RPMI7951 (cell line): ENCODE results near the gene HORMAD2. TPM values are rescaled to one million over a fixed set of nuclear protein-coding genes. Genes with fewer than 3 reads are reported as not detected.

Source experiments
- DNase-seq: peaks from one replicate; pipeline ENCODE4 v3.0.0-alpha.2; 2012; ENCODE audit warnings: low read depth
- total RNA-seq: library from RNA; depleted of rRNA; stranded (reverse); fragments of >200 nt; shearing (Covaris generic); gene quantifications from 2 replicates; pipeline ENCODE4 v1.2.3, GENCODE V29; 2014

HORMAD2 gene
- total RNA-seq, 1 experiment from 2014 or later: not detected

DNA sequence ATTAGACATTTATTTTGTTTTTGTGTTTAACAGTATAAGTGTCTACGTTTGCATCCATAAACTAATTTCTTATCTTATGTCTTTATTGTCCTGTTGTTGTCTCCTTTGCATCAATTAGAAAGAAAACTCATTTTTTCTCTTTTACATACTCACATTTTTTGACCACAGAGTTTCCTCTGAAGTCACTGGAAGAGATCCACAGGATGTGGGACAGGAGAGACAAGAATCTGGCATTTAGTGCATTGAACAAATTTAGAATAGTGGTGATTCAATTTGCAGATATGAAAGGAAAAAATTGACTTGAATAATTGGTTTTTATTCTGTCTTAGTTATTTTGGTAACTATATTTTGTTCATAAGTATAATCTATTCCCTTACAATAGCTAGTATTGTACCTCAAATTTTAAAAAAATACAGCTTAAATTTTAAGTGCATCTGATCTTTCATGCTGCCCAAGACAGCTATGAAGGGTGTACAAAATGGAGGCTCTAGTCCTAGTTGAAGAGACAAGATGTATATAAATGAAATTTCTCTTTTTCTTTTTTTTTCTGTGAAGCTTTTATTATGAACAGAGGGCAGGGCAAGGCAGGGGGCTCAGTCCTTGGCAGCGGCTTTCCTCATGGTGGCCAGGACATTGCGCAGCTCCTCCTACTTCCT lies 24.4 kb downstream of the HORMAD2 start:
- DNase-seq: peak; percentile 48

DNA sequence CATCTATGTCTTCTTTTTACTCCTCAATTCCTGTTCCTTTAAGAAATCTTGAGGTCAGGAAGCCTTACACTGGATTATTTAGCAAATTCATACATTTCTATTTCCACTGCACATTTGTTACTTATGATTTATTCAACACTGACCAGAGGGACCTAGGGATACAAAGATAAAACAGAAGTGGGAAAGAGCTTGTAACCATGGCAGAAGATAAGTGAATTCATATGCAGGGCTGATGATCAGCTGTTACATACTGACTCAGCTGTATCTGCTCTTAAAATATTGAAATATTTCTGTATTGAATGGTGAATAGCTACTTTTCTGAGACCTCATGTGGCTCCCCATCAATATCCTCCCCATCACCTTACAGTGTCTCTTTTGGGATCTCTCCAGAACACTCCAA lies 25.2 kb downstream of the HORMAD2 start:
- no peak for DNase-seq

DNA sequence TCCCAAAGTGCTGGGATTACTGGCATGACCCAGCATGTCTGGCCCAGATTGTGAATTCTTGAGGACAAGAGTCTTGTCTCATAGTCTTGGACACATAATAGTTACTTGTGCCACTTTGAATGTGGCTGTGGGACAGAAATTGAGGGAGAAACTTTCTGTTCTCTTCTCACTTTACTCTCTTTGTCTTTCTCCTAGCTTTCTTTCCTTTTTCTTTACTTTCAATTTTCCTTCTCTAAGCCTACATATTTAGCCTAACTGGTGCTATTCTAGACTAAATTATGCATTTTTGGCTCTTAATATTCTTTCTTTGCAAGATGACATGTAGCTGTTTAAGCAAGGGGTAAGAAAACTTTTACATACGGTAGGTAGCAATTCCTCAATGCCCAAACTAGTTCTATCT lies 33.2 kb downstream of the HORMAD2 start:
- DNase-seq: no peak

DNA sequence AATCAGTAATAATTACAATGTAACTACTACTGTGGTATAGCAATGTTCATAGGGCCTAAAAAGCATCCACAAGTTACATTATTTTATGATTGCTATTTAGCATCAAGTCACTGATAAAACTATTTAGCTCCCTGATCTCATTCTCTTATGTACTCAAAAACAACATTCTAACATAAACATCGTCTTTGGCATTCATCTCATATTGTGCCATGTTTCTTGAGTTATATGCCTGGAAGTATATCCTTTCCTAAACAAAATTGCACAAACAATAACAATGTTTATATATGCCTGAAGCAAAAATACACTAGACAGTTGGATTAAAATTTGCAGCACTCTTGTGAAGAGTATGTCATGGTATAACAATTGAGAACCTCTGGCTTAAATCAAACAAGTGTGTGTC lies 34.1 kb downstream of the HORMAD2 start:
- DNase-seq: no peak

DNA sequence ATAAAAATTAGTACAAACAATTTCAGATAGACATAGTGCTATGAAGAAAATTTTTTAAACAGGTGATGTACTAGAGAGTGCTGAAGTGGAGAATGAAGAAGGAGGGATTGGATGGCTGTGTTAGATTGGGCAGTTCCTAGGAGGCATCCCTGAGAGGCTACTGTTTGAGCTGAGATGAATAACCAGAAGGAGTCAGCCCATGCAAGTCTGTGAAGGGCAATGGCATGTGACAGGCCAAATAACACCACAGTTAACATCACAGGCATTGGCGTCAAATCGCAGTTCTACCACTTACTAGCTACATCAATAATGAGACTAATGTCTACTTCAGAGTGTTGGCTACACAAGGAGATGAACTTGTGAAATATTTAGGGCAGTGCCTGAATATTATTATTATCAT lies 35.4 kb downstream of the HORMAD2 start:
- peak; percentile 16 for DNase-seq

DNA sequence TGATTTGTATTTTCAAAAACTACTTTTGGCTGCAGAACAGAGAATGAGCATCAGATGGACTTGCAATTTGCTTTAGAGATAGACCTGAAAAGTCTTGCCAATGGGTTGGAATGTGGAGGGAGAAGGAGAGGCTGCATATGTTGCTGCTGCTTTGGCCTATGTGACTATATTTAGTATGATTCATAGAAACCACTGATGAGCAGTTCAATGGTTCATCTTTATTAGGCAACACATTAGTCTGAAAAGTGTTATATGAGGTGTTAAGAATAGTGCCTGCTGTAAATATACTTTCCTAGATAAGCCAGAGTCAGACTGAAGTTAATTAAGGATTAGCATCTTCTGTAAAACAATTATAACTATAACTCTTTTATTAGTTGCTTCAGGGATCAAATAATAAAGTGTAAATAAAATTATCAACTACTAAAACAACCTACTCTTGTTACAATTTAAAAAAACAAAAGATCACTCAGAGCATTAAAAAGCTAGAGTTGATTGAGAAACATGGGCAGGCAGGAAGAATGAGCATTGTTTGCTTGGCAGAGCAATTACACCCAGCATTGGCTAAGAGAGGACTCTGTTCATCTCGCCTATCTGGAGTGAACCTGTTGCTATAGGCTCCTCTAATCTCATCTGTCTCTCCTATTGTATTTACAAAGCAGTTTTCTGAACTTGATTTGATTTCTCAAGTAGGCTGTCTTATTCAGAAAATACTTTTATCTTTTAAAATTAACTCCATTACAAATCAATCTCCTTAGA lies 36.3 kb downstream of the HORMAD2 start:
- peak; percentile 59 for DNase-seq

DNA sequence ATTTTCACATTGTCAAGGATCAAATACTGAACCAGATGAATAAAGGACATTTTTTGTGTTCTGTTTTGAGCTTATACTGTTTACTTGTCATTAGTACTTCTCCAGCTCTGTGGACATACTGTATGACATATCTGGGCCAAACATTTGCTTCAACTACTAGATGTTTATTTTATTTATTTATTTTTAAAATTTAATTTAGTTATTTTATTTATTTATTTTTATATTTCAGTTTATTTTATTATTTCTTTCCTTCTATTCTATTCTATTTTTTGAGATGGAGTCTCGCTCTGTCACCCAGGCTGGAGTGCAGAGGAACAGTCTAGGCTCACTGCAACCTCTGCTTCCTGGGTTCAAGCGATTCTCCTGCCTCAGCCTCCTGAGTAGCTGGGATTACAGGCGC lies 37.0 kb downstream of the HORMAD2 start:
- no peak for DNase-seq

DNA sequence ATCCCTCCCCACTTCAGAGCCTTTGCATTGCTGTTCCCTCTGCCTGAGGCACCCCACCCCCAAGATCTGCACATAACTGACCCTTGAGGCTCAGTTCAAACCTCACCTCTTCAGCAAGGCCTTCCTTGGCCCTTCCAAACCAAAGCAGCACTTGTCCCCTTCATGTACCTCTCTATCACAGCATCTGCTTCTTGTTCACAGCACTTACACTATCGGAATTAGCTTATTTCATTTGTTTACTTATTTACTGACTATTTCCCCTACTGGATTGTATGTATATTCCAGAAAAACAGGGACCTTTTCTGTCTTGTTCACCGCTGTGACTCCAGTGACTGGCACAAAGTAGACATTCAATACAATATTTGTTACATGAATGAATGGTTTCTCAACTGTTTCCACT lies 38.0 kb downstream of the HORMAD2 start:
- DNase-seq: no peak

DNA sequence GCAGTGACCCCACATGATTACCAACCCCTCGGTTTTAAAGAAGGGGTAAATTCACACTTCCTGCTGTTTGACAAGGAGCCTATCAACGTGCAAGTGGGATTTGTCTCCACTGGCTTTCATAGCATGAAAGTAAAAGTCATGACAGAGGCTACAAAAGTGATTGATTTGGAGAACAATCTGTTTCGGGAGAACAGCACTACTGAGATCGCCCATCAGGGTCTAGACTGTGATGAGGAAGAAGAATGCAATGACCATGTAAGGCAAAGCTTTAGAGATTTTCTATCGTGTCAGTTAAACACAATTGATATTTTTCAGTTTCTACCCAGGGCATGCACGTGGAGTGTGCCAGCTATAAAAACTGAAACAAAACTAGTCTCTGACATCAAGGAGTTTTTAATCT lies 41.7 kb downstream of the HORMAD2 start:
- peak; percentile 19 for DNase-seq

DNA sequence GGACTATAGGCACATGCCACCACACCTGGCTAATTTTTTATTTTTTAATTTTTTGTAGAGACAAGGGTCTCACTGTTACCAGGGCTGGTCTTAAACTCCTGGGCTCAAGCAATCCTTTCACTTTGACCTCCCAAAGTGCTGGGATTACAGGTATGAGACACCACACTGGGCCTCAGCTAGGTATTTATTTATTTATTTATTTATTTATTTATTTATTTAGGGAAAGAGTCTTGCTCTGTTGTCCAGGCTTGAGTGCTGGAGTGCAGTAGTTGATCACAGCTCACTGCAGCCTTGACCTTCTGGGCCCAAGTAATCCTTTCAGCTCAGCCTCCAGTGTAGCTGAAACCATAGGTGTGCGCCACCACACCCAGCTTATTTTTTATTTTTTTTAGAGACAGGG lies 43.2 kb downstream of the HORMAD2 start:
- DNase-seq: no peak

DNA sequence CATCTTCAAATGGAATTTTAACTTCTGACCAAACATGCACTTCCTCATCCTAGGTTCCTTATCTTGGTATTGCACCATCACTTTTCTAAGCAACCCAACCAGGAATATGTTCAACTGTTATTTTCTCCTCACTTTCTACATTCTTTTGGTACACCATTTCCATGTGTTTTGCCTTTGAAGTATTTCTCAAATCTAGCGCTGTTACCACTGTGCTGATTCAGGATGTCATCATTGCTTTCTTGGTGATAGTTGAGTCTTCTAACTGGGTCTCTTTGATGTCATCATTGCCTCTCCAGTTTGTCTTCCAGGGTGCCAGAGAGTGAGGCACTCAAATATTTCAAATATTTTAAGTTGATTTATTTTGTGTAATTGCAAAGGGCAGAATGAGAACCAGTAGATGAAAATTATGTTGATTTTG lies 47.5 kb downstream of the HORMAD2 start:
- peak; percentile 49 for DNase-seq

DNA sequence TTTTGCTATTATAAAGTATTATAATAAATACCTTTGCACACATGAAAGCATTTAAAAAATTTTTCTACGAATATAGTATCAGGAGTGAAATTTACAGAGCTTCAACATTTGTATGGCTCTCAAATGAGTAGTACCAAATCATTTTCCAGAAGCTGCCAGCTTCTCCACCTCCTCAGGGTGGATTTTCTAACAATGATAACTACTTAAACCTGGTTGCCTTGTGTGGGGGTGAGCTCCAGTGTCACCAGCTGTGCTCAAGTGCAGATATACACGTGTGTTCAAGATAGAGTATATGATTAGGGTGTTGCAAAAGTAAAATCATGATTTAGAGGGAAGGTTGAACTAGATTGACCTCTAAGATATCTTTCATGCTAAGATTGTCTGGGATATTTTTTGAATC lies 48.2 kb downstream of the HORMAD2 start:
- no peak for DNase-seq

DNA sequence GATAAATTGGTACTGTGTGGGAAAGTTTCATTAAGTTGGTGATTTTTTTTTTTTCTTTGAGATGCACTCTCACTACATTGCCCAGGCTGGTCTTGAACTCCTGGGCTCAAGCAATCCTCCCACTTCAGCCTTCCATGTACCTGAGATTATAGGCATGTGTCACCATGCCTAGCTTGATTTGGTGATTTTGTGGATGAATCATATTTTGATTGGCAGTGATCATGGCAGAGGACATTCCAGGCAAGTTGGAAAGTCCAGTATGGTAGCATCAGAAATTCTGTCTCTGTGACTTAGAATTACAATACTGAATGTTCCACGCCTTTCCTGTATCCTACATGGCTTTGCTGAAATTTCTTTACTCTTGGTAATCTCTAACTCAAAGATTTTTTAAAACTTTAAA lies 49.4 kb downstream of the HORMAD2 start:
- no peak for DNase-seq

DNA sequence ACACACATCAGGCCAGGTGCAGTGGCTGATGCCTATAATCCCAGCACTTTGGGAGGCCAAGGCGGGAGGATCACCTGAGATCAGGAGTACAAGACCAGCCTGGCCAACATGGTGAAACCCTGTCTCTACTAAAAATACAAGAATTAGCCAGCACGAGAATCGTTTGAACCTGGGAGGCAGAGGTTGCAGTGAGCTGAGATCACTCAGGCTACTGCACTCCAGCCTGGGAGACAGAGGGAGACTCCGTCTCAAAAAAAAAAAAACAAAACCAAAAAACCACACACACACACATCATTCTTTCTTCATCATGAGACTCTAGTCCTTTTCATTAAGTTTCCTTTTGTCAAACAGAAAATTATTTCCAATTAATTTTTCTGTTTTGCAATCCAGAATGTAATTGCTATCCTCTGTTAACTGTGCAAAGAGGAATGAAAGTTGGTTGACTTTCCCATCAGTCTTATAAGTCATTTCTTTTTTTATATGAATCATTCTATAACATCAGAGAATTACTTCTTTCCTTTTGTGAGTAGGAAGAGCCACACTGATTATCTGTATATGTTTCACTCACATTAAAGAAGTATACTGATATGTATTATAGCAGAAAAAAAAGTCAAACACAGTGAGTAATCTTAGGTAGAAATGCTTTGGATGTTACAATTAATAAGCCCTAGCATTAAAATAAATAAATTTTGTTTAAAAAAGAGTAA lies 52.2 kb downstream of the HORMAD2 start:
- DNase-seq: no peak

DNA sequence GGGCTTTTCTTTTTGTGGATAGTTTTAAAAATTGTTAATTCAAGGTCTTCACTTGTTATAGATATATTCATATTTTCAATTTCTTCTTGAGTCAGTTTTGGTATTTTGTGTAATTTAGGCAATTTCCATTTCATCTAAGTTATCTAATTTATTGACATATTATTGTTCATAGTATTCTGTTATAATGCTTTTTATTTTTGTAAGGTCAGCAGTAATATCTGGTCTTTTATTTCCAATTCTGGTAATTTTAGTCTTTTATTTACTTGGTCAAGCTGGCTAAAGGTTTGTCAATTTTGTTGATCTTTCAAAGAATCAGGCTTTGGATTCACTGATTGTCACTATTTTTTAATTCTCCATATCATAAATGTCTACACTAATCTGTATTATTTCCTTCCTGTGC lies 60.1 kb downstream of the HORMAD2 start:
- no peak for DNase-seq

DNA sequence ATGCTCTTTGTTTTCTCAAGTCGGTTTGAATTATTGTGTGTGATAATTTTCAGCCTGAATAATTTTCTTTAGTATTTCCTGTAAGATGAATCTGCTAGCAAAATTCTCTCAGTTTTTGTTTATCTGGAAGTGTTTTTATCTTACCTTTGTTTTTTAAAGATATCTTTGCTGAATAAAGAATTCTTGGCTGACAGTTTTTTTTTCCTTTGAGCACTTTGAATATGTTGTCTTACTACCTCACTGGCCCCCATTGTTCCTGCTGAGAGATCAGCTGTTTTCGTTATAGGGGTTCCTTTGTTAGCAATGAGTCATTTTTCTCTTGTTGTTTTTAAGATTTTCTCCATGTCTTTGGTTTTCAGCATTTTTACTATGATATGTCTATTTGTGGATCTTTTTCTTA lies 63.0 kb downstream of the HORMAD2 start:
- DNase-seq: no peak

DNA sequence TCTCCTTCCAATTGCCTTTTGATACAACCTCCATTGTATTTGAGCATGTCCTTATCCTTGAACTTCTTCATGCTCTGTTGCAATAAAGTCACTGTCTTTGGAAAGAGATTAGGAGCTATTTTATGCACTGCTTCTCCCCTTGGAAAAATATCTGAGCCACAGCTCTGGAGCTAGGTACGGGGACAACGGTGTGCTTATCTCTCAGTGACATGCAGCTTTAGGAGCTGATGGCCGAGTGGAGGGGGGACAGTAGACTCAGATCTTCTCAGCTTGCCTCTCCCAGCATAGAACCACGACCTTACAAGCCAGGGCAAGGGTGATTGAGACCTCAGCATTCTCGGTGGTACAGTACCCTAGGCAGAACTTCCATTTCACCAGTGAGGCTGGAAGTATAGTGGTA lies 64.1 kb downstream of the HORMAD2 start:
- DNase-seq: no peak

DNA sequence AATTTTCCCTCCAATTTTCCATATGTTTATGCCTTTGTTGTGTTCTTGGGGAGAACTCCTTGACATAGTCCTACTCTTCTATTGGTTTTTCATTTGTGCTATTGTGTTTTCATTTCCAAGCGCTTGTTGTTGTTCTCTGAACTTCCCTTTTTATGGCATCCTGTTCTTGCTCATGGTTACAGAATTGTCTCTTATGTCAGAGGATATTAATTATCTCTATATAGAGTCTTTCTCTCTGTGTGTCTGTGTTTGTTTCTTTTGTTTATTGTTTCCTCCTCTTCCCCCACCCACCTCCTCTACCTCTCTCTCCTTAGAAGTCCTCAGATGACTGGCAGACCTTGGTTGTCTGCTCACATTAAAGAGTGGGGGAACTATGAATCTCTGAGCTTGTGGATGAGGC lies 69.9 kb downstream of the HORMAD2 start:
- no peak for DNase-seq

DNA sequence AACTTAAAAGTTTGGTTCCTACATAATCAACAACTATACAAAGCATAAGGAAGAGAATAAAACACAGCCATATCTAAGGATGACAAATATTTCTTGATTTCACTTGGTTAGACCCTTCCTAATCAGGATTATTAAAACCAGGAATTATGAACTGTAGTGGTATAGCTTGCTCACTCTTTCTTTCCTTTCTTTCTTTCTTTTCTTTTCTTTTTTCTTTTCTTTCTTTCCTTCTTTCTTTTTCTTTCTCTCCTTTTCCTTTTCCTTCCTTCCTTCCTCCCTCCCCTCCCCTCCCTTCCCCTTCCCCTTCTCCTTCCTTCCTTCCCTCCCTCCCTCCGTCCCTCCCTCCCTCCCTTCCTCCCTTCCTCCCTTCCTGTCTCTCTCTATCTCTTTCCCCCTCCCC lies 78.0 kb downstream of the HORMAD2 start:
- no peak for DNase-seq

DNA sequence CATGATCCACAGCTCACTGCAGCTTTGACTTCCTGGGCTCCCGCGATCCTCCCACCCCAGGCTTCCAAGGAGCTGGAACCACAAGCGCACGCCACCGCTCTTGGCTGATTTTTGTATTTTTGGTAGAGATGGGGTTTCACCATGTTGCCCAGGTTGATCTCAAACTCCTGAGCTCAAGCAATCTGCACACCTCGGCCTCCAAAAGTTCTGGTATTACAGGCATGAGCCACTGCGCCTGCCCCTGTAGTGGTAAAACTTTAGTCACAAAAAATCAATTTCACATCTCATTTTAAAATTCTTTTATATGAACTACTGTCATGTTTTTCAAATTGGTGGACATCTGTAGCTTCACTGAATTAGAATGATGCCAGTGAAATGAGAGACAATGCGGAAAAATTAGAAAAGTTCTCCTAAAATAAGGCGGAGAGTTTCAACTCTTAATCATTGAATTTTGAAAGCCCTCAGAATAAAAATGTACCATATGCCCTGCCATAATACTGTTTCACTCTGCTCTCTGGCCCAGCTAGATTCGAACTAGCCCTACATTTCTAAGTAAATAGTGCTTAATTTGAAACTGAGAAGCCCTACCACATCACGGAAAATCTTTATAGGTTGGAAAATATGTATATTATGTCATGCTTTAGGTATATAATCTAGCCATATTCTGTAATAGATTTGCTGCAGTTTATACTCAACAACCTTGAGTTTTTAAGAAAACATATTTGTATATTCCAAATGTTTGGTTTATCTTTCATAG lies 78.7 kb downstream of the HORMAD2 start:
- DNase-seq: no peak

DNA sequence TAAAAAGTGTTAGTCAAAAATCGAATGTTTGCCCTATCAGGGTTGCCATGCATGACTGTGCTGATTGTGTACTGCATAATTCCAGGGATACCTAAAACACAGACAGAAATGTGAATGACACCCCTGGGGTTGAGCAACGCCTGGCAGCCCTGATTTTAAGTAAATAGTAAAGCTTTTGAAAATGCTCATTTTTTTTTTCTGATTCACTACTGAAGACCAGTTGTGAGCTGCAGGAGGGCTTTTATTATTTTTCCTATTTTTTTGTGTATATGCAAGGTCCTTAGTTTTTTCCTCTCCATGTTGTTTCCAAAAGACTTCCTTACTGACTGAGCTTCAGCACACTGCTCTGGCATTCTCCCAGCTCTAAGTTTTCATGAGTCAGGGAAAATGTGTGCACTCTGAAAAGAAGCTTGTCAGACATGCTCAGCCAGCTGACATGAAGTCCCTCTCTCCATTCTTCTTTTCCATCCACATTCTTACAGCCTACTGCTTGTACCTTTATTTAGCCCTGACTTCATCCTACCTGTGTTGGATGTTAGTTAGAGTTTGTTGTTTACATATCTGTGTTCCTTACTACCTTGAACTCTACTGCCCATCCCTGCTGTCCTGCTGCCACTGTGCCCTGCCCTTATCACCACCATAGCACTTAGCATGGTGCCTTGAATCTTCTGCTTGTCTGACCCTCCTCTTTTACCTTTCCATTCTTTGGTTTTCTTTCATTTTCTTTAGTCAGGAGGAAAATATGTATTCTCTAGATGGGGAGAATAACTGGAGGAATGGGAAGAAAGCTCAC lies 79.5 kb downstream of the HORMAD2 start:
- DNase-seq: peak; percentile 67
